ENCODE results near the gene CELF1.
"Not testable (repeated sequence)": the region's sequence is repeated elsewhere in the genome, so short reads cannot be mapped to it uniquely, and the experiment has no call there.

Gene CELF1

DNA sequence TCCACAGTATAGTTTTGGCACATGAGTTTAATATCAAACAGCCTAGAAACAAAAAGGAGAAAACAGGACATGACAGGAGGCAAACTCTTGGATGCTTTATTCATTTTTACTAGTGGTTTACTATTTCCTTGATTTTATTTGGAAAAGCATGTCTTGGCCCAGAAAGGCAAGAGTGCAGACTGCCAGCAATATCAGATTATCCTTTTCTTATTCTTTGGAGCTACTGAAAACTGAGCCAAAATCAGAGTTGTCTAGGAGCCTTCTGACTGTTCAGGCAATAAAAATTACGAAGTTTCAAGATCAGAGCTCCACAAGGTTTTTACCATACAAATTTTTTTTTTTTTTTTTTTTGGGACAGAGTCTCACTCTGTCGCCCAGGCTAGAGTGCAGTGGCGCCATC, 16.0 kb downstream of the CELF1 start:
- no peak for DNase-seq

DNA sequence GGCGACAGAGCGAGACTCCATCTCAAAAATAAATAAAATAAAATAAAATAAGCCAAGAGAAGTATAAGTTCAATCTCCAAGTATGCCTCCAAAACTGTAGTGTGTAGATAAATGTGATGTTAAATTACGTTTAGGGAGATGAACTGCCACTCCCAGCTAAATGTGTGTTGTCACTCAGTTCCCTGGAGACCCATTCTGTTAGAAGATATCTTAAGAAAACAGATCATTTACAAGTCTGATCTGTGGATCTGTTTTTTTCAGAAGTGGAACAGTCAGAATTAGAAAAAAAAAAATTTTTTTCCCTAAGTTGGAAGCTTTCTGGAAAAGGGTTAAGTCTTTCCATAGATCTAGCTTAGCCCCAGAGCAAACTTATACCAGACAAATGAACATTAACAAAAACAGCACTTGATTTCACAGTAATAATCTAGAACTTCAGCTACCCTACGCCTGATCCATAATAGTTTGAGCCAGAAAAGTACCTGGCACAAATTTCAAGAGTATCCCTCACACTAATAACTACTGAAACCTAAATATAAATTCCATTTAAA, 18.2 kb downstream of the CELF1 start:
- DNase-seq, result no peak

DNA sequence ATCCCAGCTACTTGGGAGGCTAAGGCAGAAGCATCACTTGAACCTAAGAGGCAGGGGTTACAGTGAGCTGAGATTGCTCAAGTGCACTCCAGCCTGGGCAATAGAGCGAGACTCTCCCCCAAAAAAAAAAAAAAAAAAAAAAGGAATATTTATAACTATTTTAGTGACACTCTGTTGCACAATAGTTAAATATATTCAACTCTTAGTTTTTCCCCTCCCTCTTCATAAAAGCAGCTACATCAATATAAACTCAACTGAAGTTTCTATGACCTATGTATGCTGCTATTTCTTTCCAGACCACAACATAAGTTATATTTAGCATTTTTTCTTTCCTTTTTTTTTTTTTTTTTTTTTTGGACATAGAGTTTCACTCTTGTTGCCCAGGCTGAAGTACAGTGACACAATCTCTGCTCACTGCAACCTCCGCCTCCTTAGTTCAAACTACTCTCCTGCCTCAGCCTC, 19.2 kb downstream of the CELF1 start:
- no peak for DNase-seq

- no peak for DNase-seq
Observed at GRCh38 chr11:47532597-47533213, 20.2 kb downstream of the CELF1 start.

DNA sequence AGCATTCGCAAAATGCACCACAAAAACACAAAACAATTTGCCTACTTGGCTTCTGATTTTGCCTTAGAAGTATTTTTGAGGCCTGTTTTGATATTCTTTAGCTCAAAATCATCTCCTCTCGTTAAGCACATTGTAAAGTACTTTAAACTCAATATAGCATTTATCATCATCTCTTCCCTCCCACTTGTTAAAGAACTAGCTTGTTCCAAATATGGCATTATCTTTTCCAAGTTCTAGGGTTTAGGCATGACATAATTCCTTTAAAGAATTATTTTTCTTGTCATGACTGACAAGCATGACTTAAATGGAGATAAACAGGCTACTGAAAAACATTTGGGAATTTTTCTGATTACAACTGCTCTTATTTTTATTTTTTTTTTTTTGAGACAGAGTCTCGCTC, 21.3 kb downstream of the CELF1 start:
- DNase-seq, result no peak

DNA sequence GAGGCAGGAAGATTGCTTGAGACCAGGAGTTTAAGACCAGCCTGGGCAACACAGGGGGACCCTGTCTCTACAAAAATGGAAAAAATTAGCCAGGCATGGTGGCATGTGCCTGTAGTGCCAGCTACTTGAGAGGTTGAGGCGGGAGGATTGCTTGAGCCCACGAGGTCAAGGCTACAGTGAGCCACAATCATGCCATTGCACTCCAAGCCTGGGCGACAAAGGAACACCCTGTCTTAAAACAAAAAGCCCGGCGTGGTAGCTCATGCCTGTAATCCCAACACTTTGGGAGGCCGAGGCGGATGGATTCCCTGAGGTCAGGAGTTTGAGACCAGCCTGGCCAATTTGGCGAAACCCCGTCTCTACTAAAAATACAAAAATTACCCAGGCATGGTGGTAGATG, 22.2 kb downstream of the CELF1 start:
- not testable (repeated sequence) for DNase-seq

- no peak for DNase-seq
Observed at GRCh38 chr11:47529951-47530350, 23.0 kb downstream of the CELF1 start.

DNA sequence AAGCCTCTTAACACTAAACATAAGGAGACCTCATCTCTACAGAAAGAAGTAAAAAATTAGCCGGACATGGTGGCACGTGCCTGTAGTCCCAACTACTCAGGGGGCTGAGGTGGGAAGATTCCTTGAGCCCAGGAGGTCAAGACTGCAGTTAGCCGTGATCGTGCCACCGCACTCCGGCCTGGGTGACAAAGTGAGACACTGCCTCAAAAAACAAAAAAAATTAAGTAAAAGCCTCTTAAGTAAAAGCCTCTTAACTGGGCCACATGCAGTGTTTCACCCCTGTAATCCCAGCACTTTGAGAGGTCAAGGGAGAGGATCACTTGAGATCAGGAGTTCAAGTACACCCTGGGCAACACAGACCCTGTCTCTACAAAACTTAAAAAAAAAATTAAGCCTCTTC, 25.7 kb downstream of the CELF1 start:
- no peak for DNase-seq

DNA sequence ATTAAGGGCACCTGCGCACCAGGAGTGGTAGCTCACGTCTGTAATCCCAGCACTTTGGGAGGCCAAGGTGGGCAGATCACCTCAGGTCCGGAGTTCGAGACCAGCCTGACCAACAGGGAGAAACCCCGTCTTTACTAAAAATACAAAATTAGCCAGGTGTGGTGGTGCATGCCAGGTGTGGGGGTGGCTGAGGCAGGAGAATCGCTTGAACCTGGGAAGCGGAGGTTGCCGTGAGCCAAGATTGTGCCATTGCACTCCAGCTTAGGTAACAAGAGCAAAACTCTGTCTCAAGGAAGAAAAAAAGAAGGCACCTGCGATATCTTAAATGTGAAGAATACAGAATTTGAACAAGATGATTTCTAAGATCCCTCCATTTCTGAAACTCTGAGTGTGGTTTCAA, 26.9 kb downstream of the CELF1 start:
- DNase-seq, result not testable (repeated sequence)

DNA sequence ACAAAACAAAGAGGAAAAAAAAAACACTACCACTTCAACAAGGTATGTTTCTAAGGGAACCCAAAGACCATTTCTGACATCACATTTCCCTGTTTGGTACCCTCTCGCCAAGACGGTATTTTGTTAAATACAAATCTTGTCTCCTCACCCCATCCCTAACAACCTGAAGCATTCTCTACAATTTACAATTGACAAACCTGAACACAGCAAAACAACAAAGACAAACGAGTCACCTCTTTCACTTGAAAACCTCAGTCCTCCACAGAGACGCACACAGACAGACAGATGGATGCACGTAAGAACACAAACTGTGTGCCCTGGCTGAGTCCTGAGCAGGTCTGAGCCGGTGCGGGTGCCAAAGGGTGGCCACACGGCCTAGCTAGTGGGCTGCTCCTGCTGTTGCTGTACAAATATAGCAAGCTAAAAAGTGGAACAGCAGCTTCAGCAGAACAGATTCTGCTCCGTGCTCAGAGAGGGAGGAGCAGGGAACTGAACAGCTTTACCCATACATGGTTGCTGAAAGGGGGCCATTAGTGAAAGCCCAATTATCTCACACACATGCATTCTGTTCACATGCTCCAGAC, 28.5 kb downstream of the CELF1 start:
- DNase-seq, result peak; percentile 9

DNA sequence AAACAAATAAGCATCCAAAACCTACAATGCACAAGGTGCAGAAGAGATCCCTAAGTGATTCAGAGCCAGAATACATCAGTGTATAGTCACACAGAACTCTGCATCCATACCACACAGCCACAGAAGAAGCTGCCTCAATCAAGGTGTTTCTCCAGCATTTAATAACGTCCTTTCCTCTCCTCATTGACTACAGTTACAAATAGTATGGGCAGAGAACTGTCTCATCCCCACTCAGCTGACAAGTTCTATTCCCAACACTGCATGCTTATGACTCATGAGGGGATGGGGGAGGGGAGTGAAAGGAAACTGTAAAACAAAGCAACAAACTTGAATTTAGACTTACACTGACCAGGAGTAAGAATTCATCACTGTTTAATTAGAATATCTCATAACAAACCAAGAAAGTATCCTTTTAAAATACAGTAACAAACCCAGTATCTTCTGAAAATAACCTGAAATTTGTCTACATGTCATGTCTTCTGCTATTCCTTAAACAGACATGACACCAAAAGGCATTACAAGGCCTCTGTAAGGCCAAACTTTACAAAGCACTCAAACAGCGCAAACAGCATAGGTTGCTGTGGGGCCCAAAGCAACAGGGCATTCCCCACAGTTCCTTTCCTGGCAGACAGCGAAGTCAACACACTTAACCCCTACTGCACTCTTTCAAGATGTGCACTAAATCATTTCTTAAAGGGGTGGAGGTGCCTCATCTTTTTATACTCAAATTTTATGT, 29.3 kb downstream of the CELF1 start:
- no peak for DNase-seq

DNA sequence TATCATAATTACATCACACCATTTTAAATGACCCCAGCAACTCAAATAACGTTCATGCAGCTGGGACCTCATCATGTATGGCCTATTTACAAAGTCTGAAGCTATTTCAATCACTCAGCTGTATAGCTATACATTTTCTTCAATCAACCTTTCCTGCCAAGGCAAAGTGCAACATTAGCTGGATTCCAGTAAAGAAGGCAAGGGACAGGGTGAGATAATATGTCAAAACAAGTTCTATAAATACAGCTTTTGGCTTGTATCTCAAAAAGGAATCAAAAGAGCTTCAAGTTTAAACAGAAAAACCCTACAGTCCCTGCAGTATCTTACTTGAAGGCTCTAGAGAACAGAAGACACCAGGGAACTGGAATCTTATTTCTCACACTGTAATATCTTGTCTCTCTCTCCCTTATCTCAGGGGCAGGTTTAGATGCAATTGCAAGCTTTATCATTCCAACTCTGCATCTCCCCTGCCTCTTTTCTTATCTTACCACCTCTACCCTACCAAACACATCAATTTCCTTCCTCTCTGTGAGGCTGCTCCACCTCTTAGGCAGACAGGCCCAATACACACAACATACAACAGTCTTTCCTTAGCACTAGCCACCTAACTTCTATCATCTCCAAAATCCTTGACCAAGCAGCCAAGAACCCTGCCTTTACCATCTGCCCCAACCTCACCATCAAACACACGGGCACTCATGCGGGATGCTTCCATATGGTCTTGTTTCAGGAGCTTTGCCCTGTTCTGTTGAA, 34.5 kb downstream of the CELF1 start:
- DNase-seq, result no peak

- DNase-seq, result no peak
Observed at GRCh38 chr11:47516984-47517853, 35.7 kb downstream of the CELF1 start.

DNA sequence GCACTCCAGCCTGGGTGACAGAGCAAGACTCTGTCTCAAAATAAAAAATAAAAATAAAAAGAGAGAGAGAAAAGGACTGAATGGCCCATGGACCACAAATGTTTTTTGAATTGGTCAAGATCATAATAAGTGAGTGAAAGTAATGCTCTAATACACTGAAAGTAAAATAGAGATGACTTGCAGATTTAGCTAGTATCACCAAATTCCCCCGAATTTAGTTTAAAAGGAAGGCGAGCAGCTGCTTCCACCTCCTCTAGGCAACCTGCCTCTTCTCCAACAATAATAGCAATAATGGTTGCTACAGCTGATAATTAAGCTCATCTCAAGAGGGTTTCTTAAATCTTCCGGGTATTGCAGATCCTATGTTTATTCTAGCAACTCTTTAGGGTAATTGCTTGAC, 36.8 kb downstream of the CELF1 start:
- no peak for DNase-seq

- no peak for DNase-seq
Observed at GRCh38 chr11:47514825-47515647, 37.9 kb downstream of the CELF1 start.

- no peak for DNase-seq
Observed at GRCh38 chr11:47512701-47513100, 40.2 kb downstream of the CELF1 start.

- DNase-seq, result no peak
Observed at GRCh38 chr11:47511917-47512316, 41.0 kb downstream of the CELF1 start.

DNA sequence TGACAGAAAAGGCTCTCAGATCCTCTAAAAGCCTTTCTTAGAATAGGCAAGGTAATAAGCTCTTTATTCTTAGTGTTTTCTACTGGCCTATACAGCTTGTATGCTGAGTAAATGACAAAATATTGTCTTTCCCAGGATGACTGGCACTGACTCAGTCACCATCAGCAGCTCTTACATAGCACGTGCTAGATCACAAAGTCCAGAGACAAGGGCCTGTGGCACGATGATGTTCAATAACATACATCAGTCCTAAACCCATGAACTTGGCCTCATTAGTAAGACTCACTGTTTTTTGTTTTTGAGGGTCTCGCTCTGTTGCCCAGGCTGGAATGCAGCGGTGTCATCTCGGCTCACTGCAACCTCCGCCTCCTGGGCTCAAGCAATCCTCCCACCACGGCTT, 42.7 kb downstream of the CELF1 start:
- DNase-seq, result no peak

- DNase-seq, result no peak
Observed at GRCh38 chr11:47509077-47509536, 43.8 kb downstream of the CELF1 start.

DNA sequence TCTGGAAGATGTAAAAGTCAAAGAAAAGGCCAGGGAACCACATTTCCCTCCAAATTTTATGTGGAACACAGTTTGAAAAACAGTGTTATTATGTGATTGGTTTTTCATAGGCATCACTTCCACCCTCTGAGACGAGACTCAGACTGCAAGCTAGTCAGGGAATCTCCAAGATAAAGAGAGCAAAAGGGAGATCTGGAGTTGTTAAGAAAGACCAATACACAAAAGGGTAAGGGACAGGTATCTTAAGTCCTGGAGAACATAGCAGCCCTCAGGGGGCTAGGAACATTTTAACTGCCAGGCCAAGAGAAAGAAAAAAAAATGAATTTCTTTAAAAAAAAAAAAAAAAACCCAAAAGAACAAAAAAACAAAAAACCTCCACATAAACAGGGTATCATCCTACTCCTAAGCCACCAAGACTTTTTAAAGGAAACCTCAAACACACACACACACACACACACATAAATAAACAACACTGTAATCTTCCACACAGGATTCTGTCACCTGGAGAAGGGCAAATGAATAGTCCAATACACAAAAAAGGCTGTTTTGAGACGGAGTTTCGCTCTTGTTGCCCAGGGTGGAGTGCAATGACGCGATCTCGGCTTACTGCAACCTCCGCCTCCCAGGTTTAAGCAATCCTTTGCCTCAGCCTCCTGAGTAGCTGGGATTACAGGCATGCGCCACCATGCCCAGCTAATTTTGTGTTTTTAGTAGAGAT, 44.5 kb downstream of the CELF1 start:
- no peak for DNase-seq
